Endodermal cell (in vitro differentiated cells): ENCODE measurements around the gene CDK11A. TPM values are rescaled to one million over a fixed set of nuclear protein-coding genes. Genes with fewer than 3 reads are reported as not detected.
"Not testable (repeated sequence)": the region's sequence is repeated elsewhere in the genome, so short reads cannot be mapped to it uniquely, and the experiment has no call there.

Experiments used
- DNase-seq: peaks from one replicate; pipeline ENCODE4 v3.0.0-alpha.2; 2017
- H3K27ac ChIP-seq: 2 replicates; pipeline ENCODE4 v1.5.1; 2013; ENCODE audit warnings: mild to moderate bottlenecking, low read depth, low read length, moderate library complexity
- H3K27me3 ChIP-seq: 2 replicates; pipeline ENCODE4 v1.6.1; 2013; ENCODE audit warnings: mild to moderate bottlenecking, low read length, moderate library complexity; ENCODE audit not compliant: insufficient read depth, control insufficient read depth, poor library complexity, severe bottlenecking
- H3K36me3 ChIP-seq: 2 replicates; pipeline ENCODE4 v1.7.0; 2013; ENCODE audit warnings: mild to moderate bottlenecking, low read length, moderate library complexity; ENCODE audit not compliant: control insufficient read depth, insufficient read depth
- H3K4me1 ChIP-seq: one replicate; pipeline ENCODE4 v1.7.0; 2013; ENCODE audit warnings: low read length; ENCODE audit not compliant: control insufficient read depth, insufficient read depth
- H3K4me3 ChIP-seq: 2 replicates; pipeline ENCODE4 v1.5.1; 2013; ENCODE audit warnings: mild to moderate bottlenecking, low read length, moderate library complexity
- H3K9ac ChIP-seq: 2 replicates; pipeline ENCODE4 v1.6.1; 2013; ENCODE audit warnings: mild to moderate bottlenecking, low read length, moderate library complexity; ENCODE audit not compliant: poor library complexity, severe bottlenecking; ENCODE audit errors: extremely low read depth
- H3K9me3 ChIP-seq: 2 replicates; pipeline ENCODE4 v1.6.1; 2013; ENCODE audit warnings: mild to moderate bottlenecking, low read length, moderate library complexity; ENCODE audit not compliant: control insufficient read depth
- H3K27ac Mint-ChIP-seq: 2 replicates; pipeline ENCODE4 v1.8.0; 2020; ENCODE audit warnings: mixed read lengths
- H3K27me3 Mint-ChIP-seq: 2 replicates; pipeline ENCODE4 v1.8.0; 2021; ENCODE audit warnings: mild to moderate bottlenecking, mixed read lengths; ENCODE audit not compliant: insufficient read depth
- H3K36me3 Mint-ChIP-seq: 2 replicates; pipeline ENCODE4 v1.8.0; 2020; ENCODE audit warnings: low read depth, mixed read lengths
- H3K4me1 Mint-ChIP-seq: 2 replicates; pipeline ENCODE4 v1.8.0; 2020; ENCODE audit warnings: mixed read lengths
- H3K4me3 Mint-ChIP-seq: 2 replicates; pipeline ENCODE4 v1.8.0; 2020; ENCODE audit warnings: mild to moderate bottlenecking, moderate library complexity, mixed read lengths
- H3K9me3 Mint-ChIP-seq: 2 replicates; pipeline ENCODE4 v1.8.0; 2020; ENCODE audit warnings: mild to moderate bottlenecking, mixed read lengths
- WGBS, 2 experiments: methylation state at CpG; one replicate each; pipeline versions ENCODE4 v1.1.5 to v1.1.7; 2013; ENCODE audit warnings: missing lambda C conversion rate in 2 of 2, mixed read lengths in 1 of 2; ENCODE audit not compliant: insufficient coverage in 1 of 2, insufficient read length in 1 of 2; 5-methylcytosine and 5-hydroxymethylcytosine counted together
- total RNA-seq, 2 donors: library from RNA; stranded (reverse); fragmentation: NEBNext Ultra II Directional in 1 of 2; extraction: Animal tissue kit (Norgen Biotek cat#: 25700) in 1 of 2; gene quantifications; 2 replicates in 1 of 2; 3 replicates in 1 of 2; pipeline ENCODE4 v1.2.1, GENCODE V29; 2021
- TF ChIP-seq, protein P1 (sequence below): fragments of 200-600 bp; sonication (generic); conservative IDR thresholded peaks from 2 replicates; pipeline ENCODE4 v1.5.0; 2021; ENCODE audit warnings: antibody characterized with exemption, mild to moderate bottlenecking

Gene CDK11A
- total RNA-seq, 2 donors from 2014 or later, result 61.0 to 62.1 TPM

DNA sequence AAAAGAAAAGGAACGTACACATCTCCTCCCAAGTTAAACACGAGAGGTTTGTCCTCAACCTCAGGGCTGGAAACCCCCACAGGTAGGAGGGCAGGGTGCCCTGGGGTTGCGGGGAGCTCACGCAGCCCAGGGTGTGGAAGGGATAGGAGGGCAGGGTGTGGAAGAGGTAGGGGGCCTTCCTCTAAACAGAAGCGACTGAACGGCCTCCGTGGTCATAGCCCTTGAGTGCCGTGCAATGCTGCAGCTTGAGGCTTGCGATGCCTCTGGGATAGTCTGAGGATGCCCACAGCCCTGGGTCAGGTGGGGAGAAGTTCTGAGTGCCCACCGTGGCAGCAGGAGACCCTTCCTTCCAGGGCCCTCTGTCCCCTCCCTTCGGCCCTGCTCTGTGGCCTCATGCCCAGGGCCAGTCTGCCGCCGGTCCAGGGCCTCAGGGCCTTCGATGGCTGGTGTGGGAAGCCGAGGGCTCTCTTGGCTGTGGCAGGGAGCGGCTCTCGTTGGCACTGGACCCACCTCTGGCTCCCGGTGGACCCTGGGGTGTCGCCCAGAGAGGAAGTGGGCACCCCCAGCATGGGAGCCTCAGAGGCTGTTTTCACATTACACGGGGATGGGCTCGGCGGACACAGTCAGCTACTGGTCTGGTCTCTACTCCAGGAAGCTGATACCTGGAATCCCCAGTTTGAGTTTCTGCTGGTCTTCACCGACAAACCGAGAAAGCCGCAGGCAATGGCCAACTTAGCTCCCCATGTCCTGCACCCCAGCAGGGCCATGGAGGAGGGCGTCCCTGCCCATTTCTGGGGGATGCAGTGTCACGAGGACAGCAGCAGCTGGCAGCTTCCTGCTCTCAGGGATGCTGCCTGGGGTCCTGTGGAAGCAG, 59.0 kb downstream of the CDK11A start:
- no peak for DNase-seq
- H3K36me3 Mint-ChIP-seq, result peaks cover 32% of the 10 kb centered on the region
- no peaks in the 10 kb centered on the region for H3K9me3 Mint-ChIP-seq
- no peak overlapping the region for H3K27ac Mint-ChIP-seq
- H3K27me3 Mint-ChIP-seq, result no peaks in the 10 kb centered on the region
- H3K4me3 Mint-ChIP-seq, result no peak overlapping the region
- Histone ChIP-seq H3K27me3 (no peaks in the 10 kb centered on the region), H3K9me3 (no peaks in the 10 kb centered on the region), H3K4me1 (no peaks in the 10 kb centered on the region), H3K4me3 (no peak overlapping the region), H3K36me3 (peaks cover 30% of the 10 kb centered on the region), H3K27ac (no peak overlapping the region), H3K9ac (no peak overlapping the region)
- no peaks in the 10 kb centered on the region for H3K4me1 Mint-ChIP-seq
- 92 to 93% methylated on average over 16 to 27 of the region's 27 CpGs for WGBS, 2 experiments
- TF ChIP-seq, protein P1, sequence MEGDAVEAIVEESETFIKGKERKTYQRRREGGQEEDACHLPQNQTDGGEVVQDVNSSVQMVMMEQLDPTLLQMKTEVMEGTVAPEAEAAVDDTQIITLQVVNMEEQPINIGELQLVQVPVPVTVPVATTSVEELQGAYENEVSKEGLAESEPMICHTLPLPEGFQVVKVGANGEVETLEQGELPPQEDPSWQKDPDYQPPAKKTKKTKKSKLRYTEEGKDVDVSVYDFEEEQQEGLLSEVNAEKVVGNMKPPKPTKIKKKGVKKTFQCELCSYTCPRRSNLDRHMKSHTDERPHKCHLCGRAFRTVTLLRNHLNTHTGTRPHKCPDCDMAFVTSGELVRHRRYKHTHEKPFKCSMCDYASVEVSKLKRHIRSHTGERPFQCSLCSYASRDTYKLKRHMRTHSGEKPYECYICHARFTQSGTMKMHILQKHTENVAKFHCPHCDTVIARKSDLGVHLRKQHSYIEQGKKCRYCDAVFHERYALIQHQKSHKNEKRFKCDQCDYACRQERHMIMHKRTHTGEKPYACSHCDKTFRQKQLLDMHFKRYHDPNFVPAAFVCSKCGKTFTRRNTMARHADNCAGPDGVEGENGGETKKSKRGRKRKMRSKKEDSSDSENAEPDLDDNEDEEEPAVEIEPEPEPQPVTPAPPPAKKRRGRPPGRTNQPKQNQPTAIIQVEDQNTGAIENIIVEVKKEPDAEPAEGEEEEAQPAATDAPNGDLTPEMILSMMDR, result no peak

DNA sequence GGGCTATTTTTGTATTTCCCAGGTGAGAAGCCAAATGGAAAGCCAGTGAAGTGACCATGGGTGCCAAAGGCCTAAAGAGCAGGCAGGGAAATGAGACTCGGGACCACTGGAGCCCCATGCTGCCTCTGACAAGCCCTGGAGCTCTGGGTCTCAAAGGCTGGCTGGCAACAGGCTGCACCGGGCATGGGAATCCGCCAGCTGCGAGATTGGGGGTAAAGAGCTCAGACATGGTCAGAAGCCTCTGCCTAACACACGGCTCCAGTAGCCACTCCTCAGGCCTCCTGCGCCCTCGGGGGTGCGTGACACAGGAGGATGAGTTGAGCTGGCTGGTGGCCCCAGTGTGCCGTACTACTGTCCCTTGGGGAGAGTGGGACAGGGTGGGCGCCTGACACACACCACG, 59.8 kb downstream of the CDK11A start:
- not testable (repeated sequence) for H3K27me3 Mint-ChIP-seq, DNase-seq, H3K9ac ChIP-seq, H3K27ac ChIP-seq, H3K4me1 ChIP-seq, H3K4me3 ChIP-seq, H3K9me3 ChIP-seq, H3K4me3 Mint-ChIP-seq, H3K27me3 ChIP-seq, H3K4me1 Mint-ChIP-seq, H3K9me3 Mint-ChIP-seq, H3K27ac Mint-ChIP-seq
- H3K36me3 ChIP-seq, result peaks cover 23% of the 10 kb centered on the region
- H3K36me3 Mint-ChIP-seq, result peaks cover 24% of the 10 kb centered on the region
- WGBS, 2 experiments, result no CpG with 5 or more reads among the region's 11 CpGs

DNA sequence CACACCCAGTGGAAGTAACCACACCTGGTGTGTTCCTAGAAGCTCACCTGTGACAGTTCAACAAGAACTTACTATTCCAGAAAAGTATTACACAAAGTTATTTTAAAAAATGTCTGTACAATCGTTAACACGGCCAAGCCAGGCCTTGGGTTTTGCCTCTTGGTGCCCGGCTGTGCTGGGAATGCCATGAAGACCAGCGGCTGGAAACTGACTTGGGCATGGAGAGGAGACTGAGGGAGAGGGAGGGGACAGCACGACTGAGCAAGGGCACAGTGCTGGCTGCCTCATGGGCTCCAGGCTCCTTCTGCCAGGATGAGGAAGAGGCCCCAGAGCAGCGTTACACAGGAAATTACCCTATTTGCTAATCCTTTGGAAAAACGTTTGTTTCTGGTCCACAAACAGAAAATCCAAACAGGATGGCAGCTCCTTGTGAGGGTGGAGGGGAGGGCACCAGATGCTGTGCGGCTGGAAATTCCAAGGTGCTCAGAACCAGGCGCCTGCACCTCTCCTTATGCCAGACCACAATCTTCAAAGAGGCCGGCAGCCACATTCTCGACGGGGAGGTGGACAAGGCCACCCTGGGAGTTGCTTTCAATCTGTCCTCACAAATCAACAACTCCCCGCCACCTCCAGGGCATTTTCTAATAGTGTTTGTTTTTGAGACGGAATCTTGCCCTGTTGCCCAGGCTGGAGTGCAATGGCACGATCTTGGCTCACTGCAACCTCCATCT, 61.2 kb downstream of the CDK11A start:
- H3K9ac ChIP-seq, DNase-seq, H3K4me1 ChIP-seq, H3K4me3 Mint-ChIP-seq, H3K4me1 Mint-ChIP-seq, H3K27me3 ChIP-seq, H3K4me3 ChIP-seq, H3K27ac Mint-ChIP-seq, H3K9me3 Mint-ChIP-seq, H3K27ac ChIP-seq, H3K9me3 ChIP-seq, H3K27me3 Mint-ChIP-seq: not testable (repeated sequence)
- H3K36me3 ChIP-seq, result peaks cover 17% of the 10 kb centered on the region
- peaks cover 17% of the 10 kb centered on the region for H3K36me3 Mint-ChIP-seq
- WGBS, 2 experiments, result 95 to 96% methylated on average over 3 to 13 of the region's 15 CpGs

DNA sequence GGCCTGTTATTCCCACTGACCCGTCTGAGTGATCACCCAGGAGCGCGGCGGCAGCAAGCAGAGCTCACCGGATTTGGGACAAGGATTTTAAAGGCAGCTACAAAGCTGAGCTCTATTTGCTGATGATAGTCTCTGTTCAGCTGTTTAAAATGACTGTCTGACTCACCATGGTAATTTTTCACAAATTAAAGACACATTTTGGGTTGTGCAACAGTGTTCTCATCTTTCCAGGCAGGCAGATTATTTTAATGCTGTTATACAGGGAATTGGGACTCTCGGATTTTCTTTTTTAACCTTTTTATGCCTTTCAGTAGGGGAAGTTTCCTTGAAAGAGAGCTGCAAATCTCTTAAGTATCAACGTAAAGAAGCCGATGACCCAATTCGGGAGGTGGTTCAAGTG, 61.8 kb downstream of the CDK11A start:
- H3K4me1 Mint-ChIP-seq, DNase-seq, H3K9ac ChIP-seq, H3K27me3 ChIP-seq, H3K4me3 ChIP-seq, H3K4me1 ChIP-seq, H3K9me3 Mint-ChIP-seq, H3K27me3 Mint-ChIP-seq, H3K27ac ChIP-seq, H3K4me3 Mint-ChIP-seq, H3K9me3 ChIP-seq, H3K27ac Mint-ChIP-seq: not testable (repeated sequence)
- H3K36me3 ChIP-seq, result peaks cover 17% of the 10 kb centered on the region
- H3K36me3 Mint-ChIP-seq, result peaks cover 14% of the 10 kb centered on the region
- 99 to 100% methylated on average over 2 to 3 of the region's 9 CpGs for WGBS, 2 experiments
